Endothelial cell of umbilical vein (primary cell): Measurements from ENCODE around the gene AMBP.

ENCODE experiments used
- EZH2 ChIP-seq: IDR thresholded peaks from 2 replicates; pipeline ENCODE4 v1.6.1; 2012; ENCODE audit warnings: borderline replicate concordance, low read depth, mild to moderate bottlenecking, moderate library complexity, low read length, inconsistent platforms; ENCODE audit not compliant: severe bottlenecking
- FOS ChIP-seq: IDR thresholded peaks from 2 replicates; pipeline ENCODE4 v1.6.1; 2011; ENCODE audit warnings: mild to moderate bottlenecking, low read length, moderate library complexity, borderline replicate concordance; ENCODE audit not compliant: insufficient read depth
- MAX ChIP-seq: IDR thresholded peaks from 2 replicates; pipeline ENCODE4 v1.6.1; 2011; ENCODE audit not compliant: insufficient read depth, insufficient read length
- MYC ChIP-seq: IDR thresholded peaks from one replicate; pipeline ENCODE4 v1.6.1; 2011; ENCODE audit warnings: mild to moderate bottlenecking, low read depth, low read length
- POLR2A ChIP-seq: IDR thresholded peaks from 2 replicates; pipeline ENCODE4 v1.6.1; 2012; ENCODE audit warnings: low read depth, mild to moderate bottlenecking, control low read depth, low read length
- POLR2AphosphoS5 ChIP-seq: IDR thresholded peaks from 2 replicates; pipeline ENCODE4 v1.6.1; 2012; ENCODE audit warnings: low read depth, mild to moderate bottlenecking, control low read depth, low read length, moderate library complexity; ENCODE audit not compliant: insufficient read depth
- TF ChIP-seq, protein P1 (sequence below), 2 donors: IDR thresholded peaks; 1 replicate in 1 of 2; 2 replicates in 1 of 2; pipeline ENCODE4 v1.5.1; 2011; ENCODE audit warnings: low read length in 2 of 2, mild to moderate bottlenecking in 2 of 2, moderate library complexity in 2 of 2, control low read depth in 1 of 2, inconsistent platforms in 1 of 2, low read depth in 1 of 2; ENCODE audit not compliant: insufficient read depth in 1 of 2; ENCODE audit errors: extremely low read depth in 1 of 2

DNA sequence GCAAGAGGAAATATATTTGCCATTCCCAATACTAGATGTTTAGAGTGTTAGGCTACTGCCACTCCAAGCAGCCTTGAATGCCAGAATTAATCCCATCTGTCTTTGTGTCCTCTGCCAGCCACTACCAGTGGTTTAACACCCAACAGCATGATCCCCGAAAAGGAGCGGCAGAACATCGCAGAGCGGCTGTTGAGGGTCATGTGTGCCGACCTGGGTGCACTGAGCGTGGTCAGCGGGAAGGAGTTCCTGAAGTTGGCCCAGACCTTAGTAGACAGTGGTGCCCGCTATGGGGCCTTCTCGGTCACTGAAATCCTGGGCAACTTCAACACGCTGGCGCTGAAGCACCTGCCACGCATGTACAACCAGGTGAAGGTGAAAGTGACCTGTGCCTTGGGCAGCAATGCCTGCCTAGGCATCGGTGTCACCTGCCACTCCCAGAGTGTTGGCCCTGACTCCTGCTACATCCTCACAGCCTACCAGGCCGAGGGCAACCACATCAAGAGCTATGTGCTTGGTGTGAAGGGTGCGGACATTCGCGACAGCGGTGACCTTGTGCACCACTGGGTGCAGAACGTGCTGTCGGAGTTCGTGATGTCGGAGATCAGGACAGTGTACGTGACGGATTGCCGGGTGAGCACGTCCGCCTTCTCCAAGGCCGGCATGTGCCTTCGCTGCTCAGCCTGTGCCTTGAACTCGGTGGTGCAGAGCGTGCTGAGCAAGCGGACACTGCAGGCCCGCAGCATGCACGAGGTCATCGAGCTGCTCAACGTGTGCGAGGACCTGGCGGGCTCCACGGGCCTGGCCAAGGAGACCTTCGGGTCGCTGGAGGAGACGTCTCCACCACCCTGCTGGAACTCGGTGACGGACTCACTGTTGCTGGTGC lies 29.3 kb downstream of the AMBP start:
- TF ChIP-seq, protein P1, sequence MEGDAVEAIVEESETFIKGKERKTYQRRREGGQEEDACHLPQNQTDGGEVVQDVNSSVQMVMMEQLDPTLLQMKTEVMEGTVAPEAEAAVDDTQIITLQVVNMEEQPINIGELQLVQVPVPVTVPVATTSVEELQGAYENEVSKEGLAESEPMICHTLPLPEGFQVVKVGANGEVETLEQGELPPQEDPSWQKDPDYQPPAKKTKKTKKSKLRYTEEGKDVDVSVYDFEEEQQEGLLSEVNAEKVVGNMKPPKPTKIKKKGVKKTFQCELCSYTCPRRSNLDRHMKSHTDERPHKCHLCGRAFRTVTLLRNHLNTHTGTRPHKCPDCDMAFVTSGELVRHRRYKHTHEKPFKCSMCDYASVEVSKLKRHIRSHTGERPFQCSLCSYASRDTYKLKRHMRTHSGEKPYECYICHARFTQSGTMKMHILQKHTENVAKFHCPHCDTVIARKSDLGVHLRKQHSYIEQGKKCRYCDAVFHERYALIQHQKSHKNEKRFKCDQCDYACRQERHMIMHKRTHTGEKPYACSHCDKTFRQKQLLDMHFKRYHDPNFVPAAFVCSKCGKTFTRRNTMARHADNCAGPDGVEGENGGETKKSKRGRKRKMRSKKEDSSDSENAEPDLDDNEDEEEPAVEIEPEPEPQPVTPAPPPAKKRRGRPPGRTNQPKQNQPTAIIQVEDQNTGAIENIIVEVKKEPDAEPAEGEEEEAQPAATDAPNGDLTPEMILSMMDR (IDR thresholded peaks at IDR 0.05; ENCODE audit: extremely low read depth in 1 of 2, insufficient read depth in 1 of 2, low read depth in 1 of 2, low read length in 2 of 2), result no peak
- TF ChIP-seq POLR2A (no peak), POLR2AphosphoS5 (no peak), MYC (no peak), EZH2 (no peak), MAX (no peak), FOS (no peak)
